Cortex of kidney (tissue), 1 donor: Measurements from ENCODE around the gene ABHD6.
A peak's percentile ranks its signal among the peaks of the same experiment; 100 is the strongest.
"Not testable (repeated sequence)": the region's sequence is repeated elsewhere in the genome, so short reads cannot be mapped to it uniquely, and the experiment has no call there.

Experiments
- DNase-seq: peaks from one replicate; lab custom pipeline; 2025; lab: John Stamatoyannopoulos, UW

The ABHD6 gene

GRCh38 chr3:58237238-58237940 is at the start of gene ABHD6:
TSS of gene ABHD6 (plus strand) at chr3:58237792. CDS start at chr3:58256587, 18,795 bp downstream.
- DNase-seq: peak; percentile 9

- no peak for DNase-seq
These were observed 49.4 kb upstream of the ABHD6 start for GRCh38 chr3:58188173-58188564.

- DNase-seq: no peak
These were observed 48.6 kb upstream of the ABHD6 start for GRCh38 chr3:58188921-58189451.

GRCh38 chr3:58189691-58190090 is 47.9 kb upstream of the ABHD6 start:
- DNase-seq: no peak

GRCh38 chr3:58190291-58190690 is 47.3 kb upstream of the ABHD6 start:
- DNase-seq: no peak

- DNase-seq: no peak
These were observed 46.7 kb upstream of the ABHD6 start for GRCh38 chr3:58190882-58191281.

GRCh38 chr3:58191361-58191991 is 46.1 kb upstream of the ABHD6 start:
- DNase-seq: no peak

GRCh38 chr3:58192069-58192468 is 45.5 kb upstream of the ABHD6 start:
- DNase-seq: no peak

GRCh38 chr3:58193682-58194407 is 43.7 kb upstream of the ABHD6 start:
- no peak for DNase-seq

GRCh38 chr3:58197588-58197987 is 40.0 kb upstream of the ABHD6 start:
- no peak for DNase-seq

- no peak for DNase-seq
These were observed 39.2 kb upstream of the ABHD6 start for GRCh38 chr3:58198362-58198761.

- no peak for DNase-seq
These were observed 38.8 kb upstream of the ABHD6 start for GRCh38 chr3:58198804-58199203.

GRCh38 chr3:58200121-58200709 is 37.4 kb upstream of the ABHD6 start:
- DNase-seq: no peak

- DNase-seq: no peak
These were observed 36.7 kb upstream of the ABHD6 start for GRCh38 chr3:58200846-58201355.

GRCh38 chr3:58201451-58201850 is 36.1 kb upstream of the ABHD6 start:
- DNase-seq: not testable (repeated sequence)

GRCh38 chr3:58202917-58203360 is 34.7 kb upstream of the ABHD6 start:
- no peak for DNase-seq

GRCh38 chr3:58203541-58203940 is 34.1 kb upstream of the ABHD6 start:
- DNase-seq: no peak

GRCh38 chr3:58204720-58205119 is 32.9 kb upstream of the ABHD6 start:
- DNase-seq: no peak

GRCh38 chr3:58205981-58206380 is 31.6 kb upstream of the ABHD6 start:
- no peak for DNase-seq

- DNase-seq: no peak
These were observed 31.1 kb upstream of the ABHD6 start for GRCh38 chr3:58206406-58207011.

GRCh38 chr3:58207954-58208353 is 29.6 kb upstream of the ABHD6 start:
- DNase-seq: no peak

- DNase-seq: no peak
These were observed 27.7 kb upstream of the ABHD6 start for GRCh38 chr3:58209933-58210332.
